ENCODE results near the gene ST6GALNAC5.

GRCh38 chr1:76955652-76956051 is 88.4 kb downstream of the ST6GALNAC5 start:
- no peak for TF ChIP-seq CTCF (IDR thresholded peaks at IDR 0.05)
- TF ChIP-seq POLR2A (IDR thresholded peaks at IDR 0.05) = no peak
- TF ChIP-seq POLR2AphosphoS5 (IDR thresholded peaks at IDR 0.05) = no peak
